Measurements from ENCODE around the gene PALLD.

The PALLD gene

DNA sequence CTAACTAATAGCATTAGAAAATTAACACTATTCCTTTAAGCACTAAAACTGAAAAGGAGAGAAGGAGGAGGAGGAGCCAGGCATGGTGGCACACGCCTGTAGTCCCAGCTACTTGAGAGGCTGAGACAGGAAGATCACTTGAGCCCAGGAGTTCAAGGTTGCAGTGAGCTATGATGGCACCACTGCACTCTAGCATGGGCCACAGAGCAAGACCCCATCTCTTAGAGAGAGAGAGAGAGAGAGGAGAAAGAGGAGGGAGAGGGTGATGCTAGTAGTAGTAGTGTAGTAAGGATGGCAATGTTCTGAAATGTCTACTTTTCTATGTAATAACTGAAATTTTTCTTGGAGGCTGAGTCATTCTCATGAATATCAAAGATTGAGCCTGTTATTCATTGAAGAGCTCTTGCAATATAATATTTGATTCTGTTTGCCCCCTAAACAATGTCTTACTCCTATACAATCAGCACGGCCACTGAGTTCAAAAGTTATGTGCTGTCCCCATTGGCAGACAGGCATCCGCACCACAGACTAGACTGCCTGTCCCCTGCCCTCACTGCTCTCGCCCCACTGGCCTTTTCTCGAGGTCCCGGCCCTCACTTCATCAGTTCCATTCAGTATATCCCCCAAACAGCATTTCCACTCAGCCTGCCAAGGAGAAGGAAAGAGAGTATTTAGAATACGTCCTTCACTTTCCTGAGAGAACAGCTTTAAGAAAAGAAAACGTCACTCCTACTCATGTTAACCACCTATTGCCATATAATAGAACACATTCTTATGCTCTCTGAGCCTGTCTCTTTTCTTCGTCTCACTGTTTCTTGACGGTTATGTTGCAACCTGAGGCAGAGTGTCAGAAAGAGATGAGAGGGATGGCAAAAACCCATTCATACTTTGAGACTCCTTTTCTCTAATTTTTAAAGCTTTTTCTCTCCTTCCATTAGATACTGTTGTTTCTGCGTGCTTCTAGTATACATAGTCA lies 238.1 kb downstream of the PALLD start:
- DNase-seq (ENCODE audit: low spot score): no peak

GRCh38 chr4:168735735-168736134 lies 238.9 kb downstream of the PALLD start:
- DNase-seq (ENCODE audit: low spot score): no peak

GRCh38 chr4:168736860-168737805 lies 240.3 kb downstream of the PALLD start:
- no peak for DNase-seq (ENCODE audit: low spot score)

- DNase-seq (ENCODE audit: low spot score): no peak
These were observed 240.9 kb downstream of the PALLD start for GRCh38 chr4:168737806-168738172.

DNA sequence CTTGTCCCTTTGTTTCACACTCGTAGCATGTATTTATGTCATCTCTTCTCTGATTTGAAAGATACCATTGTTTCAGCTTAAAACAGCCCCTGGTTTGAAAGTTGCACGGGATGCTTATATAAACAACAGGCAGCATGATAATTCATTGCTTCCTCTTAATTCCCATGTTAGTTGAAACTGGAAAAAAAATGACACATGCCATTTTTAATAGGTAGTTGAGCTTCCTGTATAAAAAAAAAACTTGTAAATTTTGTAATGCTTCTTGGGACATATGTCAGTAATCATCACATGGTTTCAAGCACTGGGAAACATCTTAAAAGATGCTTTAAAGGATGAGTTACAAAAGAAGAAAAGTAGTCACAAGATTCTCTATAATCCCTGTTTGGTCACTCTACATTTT lies 243.0 kb downstream of the PALLD start:
- DNase-seq (ENCODE audit: low spot score): no peak

DNA sequence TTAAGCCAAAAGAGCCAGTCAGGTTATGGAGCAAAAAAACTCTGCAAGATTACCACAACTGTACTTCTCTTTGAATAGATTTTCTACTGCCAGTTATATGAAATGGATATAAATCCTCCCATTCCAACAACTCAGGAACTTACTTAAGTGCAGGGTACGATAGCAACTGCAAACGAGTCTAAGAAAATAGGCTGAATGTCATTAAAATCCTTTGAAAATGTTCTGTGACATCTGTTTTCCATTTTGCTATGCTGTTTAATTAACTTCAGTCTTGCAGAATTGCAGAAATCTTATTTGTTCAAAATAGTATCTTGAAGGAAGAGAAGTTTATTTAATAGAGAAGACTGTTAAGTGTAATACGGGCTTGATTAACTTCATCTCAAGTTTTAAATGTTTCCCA lies 243.8 kb downstream of the PALLD start:
- no peak for DNase-seq (ENCODE audit: low spot score)

DNA sequence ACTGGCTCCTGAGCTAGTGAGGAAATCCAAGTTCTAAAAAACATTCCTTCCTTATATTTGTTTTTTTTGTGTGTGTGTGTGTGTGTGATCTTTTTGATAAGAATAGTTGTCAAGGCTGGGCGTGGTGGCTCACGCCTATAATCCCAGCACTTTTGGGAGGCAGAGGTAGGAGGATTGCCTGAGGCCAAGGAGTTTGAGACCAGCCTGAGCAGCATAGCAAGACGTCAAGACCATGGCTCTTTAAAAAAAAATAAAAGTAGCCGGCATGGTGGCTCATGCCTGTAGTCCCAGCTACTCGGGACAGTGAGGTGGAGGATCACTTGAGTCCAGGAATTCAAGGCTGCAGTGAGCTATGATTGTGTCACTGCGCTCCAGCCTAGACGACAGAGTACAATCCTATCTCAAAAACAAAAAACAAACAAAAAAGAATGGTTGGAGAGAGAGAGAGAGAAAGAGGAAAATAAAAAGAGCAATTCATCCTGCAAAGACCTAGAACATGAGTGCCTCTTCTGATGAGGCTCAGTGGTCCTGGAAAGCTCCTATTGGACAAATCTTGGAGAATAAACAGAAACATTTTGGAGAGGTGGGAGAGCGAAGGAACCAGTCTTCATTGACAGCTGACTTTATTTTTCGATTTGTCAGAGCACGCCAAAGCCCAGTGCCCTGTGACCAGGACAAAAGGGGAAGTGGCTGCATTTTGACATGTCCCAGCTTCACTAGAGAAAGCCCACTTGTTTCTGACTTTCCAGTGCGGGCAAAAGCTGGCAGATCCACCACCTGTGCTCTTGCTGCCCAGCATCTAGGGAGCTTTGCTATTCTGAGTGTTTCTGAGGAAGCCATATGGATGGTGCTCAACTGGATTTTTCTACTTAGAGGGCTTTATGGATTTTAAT lies 244.7 kb downstream of the PALLD start:
- no peak for DNase-seq (ENCODE audit: low spot score)

GRCh38 chr4:168743131-168743530 lies 246.3 kb downstream of the PALLD start:
- no peak for DNase-seq (ENCODE audit: low spot score)

DNA sequence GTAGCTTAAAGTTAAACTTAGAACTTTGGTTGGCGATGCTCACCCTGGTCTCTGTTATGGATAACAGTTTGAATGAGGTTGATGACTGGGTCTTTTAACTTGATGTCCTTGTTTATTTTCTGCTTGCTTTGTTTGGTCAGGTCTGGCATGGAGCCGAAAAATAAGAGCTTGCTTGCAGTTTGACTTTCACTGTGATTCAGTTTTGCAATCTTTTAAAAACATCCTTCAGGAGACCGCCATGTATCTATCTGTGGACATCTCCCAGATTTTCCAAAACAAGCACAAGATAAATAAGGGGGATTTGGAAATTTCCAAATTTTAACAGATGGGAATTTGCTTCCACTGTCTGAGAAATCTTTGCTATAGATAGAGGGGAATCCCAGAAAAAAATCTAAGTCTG lies 246.7 kb downstream of the PALLD start:
- DNase-seq (ENCODE audit: low spot score): no peak

GRCh38 chr4:168744021-168744420 lies 247.2 kb downstream of the PALLD start:
- DNase-seq (ENCODE audit: low spot score): no peak

GRCh38 chr4:168748807-168749206 lies 252.0 kb downstream of the PALLD start:
- no peak for DNase-seq (ENCODE audit: low spot score)

DNA sequence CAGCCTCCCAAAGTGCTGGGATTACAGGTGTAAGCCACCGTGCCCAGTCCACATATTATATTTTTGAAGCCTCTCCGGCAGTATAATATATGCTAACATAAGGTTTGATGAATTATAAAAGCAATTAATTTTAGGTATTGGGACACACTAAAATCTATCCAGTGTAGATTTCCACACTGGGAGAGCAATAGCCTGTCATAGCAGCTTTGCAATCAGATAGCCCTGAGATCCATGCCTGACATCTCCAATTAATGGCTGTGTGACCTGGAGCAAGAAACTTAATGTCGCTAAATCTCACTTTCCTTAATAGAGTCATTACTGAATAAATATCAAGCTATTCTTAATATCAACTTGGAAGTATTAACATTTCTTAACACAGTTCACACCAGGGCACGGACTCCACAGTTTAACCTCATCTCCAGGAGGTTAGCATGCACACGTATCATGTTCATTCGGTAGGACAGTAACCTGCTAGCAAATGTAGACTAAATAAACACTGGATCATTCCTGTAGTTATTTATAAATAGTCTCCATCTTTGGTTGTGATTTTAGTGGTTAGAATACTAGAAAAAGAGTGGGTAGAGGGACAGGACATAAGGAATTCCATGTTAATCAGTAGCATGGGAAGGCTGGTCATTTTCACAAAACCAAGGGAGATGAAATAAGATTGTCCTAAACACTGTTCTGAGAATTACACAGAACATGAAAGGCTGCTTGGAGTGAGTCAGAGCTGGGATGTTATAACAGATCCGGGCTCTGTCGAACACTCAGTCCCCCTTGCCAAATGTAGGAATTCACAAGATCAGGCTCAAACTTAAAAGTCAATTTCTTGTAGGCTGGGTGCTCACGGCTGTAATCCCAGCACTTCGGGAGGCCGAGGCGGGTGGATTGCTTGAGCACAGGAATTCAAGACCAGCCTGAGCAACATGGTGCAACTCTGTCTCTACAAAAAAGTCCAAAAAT lies 254.7 kb downstream of the PALLD start:
- no peak for DNase-seq (ENCODE audit: low spot score)

- DNase-seq (ENCODE audit: low spot score): no peak
These were observed 259.0 kb downstream of the PALLD start for GRCh38 chr4:168755598-168756477.

- DNase-seq (ENCODE audit: low spot score): no peak
These were observed 260.6 kb downstream of the PALLD start for GRCh38 chr4:168757500-168757899.

GRCh38 chr4:168758351-168758876 lies 261.6 kb downstream of the PALLD start:
- no peak for DNase-seq (ENCODE audit: low spot score)

DNA sequence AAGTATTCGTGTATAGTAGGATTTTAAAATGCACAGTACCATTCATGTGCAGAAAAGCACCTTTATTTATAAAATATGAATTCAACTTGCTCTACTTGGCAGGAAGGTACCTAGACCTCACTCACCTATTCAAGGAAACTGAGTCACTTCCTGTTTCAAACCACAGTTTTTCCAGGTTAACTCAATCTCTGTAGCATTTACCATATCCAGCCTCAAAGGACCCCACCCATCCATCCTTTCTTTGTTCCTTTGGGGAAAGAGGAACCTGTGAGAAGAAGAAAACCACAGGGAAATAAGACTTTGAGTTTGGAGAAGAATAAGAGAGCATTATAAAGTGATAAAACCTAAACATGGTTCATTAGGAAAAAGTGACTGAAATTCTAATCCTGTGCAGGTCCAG lies 262.5 kb downstream of the PALLD start:
- DNase-seq (ENCODE audit: low spot score): no peak

DNA sequence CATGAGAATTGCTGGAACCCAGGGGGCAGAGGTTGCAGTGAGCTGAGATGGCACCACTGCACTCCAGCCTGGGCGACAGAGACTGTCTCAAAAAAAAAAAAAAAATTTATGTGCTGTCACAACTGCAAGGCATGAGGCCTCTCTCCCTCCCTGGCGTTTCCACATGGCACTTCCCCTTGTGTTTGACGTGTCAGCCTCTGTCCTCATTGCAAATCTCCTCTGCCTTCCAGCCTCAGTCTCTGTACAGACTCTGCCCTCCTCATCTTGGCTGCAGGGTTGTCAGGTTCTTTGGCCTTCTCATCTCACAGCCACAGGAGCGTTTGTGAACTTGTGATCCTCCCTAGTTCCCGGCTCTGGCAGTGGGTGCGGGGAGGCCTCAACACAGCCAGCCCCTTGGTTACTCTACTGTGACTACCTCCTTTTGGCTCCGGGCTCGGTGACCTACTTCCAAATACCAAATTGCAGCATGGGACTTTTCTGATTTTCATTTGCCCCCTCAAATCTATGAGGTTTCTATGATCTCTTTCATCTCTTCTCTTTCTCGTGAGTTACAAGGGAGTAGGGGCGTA lies 263.2 kb downstream of the PALLD start:
- no peak for DNase-seq (ENCODE audit: low spot score)

DNA sequence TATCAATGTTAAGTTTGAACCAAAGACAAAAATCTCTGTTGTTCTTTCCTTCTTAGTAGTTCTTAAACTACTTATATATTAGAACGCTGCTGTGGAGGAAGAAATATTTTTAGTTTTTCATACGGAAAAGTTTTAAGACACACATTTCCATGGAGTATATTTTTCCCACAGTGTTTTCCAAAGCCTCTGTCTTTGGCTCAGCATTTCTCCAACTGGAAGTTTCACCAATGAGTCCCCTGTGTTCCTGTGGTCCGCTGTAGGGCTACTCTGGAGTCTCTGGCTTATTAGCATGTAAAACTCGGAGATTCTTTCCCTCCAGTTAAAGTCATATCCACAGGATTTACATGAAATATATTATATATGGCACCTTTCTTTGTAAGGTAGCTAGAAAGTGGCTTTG lies 264.2 kb downstream of the PALLD start:
- no peak for DNase-seq (ENCODE audit: low spot score)

DNA sequence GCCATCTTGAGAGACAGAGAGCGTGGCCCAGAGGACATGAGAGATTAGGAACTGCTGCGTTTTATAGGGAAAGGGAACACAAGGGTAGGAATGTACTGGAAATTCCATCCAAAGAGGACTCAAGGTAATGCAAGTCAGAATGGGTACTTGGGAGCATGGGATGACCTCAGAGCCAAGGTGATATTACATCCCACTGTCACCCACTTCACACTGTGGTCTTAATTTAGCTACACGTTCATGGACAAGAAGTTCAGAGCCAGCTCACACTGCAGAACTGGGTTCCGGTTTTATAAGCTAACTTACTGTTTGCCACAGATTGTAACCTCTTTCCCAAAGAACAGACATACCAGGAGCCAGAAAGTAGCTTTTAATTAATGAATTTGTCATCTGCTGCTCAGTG lies 268.5 kb downstream of the PALLD start:
- no peak for DNase-seq (ENCODE audit: low spot score)

All from HuH-7 (cell line).